GM23248 (cell line): ENCODE data around the gene OBP2A.

Experiments used
- EZH2 ChIP-seq: fragments of 200-600 bp; sonication (generic); IDR thresholded peaks from 2 replicates; pipeline ENCODE4 v1.6.1; 2018; ENCODE audit warnings: antibody characterized with exemption, mild to moderate bottlenecking; ENCODE audit not compliant: insufficient read depth, poor library complexity, severe bottlenecking
- EZH2phosphoT487 ChIP-seq: fragments of 200-600 bp; sonication (generic); IDR thresholded peaks from 2 replicates; pipeline ENCODE4 v1.6.1; 2018; ENCODE audit warnings: antibody characterized with exemption, moderate library complexity, mild to moderate bottlenecking, low read depth; ENCODE audit not compliant: insufficient read depth

GRCh38 chr9:135574943-135575342 lies 29.0 kb downstream of the OBP2A start:
- no peak for TF ChIP-seq EZH2phosphoT487
- TF ChIP-seq EZH2, result no peak
